ENCODE measurements around the gene CSMD2.

The CSMD2 gene

DNA sequence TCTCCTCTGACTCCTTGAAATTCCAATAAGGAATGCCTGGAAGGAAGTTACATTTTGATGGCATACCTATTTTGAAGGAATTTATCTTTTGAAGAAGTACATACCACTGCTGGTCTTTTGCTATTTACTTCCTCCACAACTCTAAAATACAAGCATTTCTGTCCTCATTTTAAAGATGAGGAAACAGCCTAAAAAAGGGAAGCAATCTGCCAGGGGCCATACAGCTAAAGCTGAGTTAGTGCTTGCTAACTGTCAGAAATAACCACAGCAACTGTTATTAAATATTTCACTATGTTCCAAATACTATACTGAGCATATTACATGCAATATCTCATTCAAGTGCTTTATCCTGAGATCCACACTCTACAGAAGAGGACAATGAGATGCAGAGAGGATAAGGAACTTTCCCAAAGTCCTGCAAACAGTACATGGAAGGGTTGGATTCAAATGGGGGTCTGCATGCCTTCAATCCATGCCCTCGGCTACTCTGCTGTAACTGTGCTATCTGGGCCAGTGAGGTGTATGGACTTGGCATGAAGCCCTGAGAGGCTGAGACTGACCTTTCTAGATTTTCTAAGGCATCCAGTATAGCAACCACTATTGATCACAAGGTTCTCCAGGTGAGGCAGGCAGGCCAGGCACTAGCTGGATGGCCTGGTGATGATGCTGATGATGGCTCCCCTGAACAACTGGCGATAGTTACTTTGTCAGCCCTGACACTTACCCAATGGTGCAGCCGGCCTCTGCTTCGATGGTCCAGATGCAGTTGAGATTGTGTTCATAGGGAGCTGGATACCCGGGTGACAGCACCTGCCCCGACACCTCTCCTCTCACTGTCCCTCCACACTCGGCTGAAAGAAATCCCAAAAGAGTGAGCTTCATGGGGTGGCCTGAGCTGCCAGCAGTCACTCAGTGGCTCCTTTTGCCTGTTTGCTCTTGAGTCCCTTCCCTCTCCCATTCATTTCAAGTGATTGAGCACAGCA, 472.5 kb downstream of the CSMD2 start:
- DNase-seq: no peak

- no peak for DNase-seq
These were observed 478.0 kb downstream of the CSMD2 start for GRCh38 chr1:33687000-33687399.

- no peak for DNase-seq
These were observed 478.5 kb downstream of the CSMD2 start for GRCh38 chr1:33686551-33686950.

DNA sequence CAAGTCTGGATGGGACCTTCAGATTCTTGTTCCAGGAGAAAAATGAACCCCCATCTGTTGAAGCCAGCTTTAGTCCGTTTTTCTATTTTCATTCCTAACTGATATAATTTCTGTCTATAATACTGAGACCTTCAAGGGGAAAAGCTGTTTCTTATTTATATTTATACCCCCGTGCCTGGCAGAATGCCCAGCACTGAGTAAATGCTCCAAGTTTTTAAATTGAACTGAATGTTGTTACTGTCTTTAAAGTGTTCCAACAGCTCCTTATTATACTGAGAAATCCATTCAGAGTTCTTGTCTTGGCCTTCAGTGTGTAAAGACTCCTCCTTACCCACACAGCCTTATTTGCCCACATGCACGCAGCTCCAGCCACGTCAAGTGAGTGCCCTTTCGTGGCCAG, 479.8 kb downstream of the CSMD2 start:
- DNase-seq: no peak

- no peak for DNase-seq
These were observed 480.4 kb downstream of the CSMD2 start for GRCh38 chr1:33684396-33685179.

- peak in 20 of 51 donors; percentile 1 to 58 (median 20) for DNase-seq
These were observed 481.1 kb downstream of the CSMD2 start for GRCh38 chr1:33683913-33684312.

GRCh38 chr1:33682371-33682770, 482.7 kb downstream of the CSMD2 start:
- no peak for DNase-seq

- DNase-seq: no peak
These were observed 484.7 kb downstream of the CSMD2 start for GRCh38 chr1:33680281-33680840.

GRCh38 chr1:33670567-33670966, 494.5 kb downstream of the CSMD2 start:
- DNase-seq: no peak

DNA sequence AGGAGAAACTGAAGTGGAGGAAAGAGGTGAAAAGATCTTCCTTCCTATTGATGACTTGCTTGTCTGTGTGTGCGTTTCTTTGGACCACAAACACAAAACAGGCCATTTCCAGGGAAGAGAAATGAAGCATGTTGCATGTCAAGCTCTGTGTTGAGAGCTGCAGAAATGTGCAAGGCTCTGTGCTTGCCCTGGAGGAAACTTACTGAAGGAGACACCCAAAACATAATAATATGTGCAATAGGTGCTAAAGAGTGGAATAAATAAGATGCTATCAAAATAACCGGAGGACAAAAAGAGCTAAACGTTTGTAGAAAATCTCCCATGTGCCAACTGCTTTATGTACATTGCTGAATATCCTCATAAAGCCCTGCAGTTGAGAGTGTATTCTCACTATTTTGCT, 496.3 kb downstream of the CSMD2 start:
- DNase-seq: no peak

GRCh38 chr1:33667386-33668282, 497.4 kb downstream of the CSMD2 start:
- DNase-seq: no peak

GRCh38 chr1:33666616-33667015, 498.4 kb downstream of the CSMD2 start:
- DNase-seq: no peak

DNA sequence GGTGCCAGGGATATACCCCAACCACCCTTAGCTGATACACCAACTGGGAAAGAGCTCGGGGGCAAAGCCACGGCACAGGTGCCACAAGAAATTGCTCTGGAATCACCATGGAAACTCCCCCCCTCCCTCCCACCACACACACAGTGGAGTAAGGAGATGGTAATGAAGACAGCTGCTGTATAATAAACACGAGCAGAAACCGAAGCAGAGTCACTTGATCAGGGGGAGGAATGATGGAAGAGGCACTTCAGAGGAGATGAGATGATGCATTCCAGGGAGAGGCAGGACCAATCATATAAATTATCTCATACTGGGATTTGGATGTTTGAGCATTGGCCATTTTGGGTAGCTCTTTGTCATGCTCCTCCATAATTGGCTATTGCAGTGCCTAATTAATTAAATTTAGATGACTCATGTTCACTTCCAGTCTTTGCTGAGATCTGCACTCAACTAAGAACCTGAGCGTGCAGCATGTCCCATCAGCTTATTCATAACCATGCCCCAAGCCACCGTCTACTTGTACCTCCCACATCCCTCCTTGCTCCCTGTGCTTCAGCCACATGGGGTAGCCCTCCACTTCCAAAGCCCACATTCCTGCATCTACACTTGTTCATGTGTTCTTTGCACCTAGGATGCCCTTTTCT, 503.1 kb downstream of the CSMD2 start:
- peak in 2 of 51 donors; percentile 51 to 63 for DNase-seq

DNA sequence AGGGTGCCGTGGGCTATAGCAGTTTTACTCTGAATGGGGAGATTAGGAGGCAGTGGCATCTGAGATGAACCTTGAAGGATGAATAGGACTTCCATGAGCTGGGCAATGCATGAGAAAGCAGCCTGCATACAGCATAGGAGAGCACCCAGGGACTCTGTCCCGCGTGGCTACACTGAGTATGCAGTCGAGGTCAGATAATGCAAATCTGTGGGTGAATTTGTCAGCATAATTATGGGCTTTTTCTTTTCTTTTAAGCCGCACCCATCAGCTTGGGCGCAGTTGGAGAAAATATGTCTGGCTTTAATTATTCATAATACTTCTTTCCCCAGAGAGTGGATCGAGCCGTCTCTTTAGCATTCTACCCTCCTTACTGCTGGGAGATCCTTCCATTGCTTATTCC, 504.1 kb downstream of the CSMD2 start:
- no peak for DNase-seq

DNA sequence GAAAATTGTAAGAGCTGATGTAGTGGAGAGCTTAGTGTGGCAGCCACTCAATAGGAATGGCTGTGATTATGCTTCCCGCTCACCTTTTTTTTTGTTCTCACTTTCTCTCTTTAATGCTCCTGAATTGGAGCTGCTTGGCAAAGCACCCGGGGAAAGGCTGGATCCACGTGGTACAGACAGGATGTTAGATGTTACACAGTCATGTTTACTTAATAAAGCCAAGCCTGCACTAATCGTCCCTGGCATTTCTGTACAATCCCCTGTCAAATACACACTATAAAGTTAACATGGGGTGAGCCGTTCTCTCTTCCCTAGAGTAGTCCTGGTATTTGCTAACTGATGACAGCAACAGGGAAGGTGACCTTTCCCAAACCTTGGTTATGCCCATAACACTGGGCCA, 504.8 kb downstream of the CSMD2 start:
- peak in 1 of 51 donors; percentile 13 for DNase-seq

DNA sequence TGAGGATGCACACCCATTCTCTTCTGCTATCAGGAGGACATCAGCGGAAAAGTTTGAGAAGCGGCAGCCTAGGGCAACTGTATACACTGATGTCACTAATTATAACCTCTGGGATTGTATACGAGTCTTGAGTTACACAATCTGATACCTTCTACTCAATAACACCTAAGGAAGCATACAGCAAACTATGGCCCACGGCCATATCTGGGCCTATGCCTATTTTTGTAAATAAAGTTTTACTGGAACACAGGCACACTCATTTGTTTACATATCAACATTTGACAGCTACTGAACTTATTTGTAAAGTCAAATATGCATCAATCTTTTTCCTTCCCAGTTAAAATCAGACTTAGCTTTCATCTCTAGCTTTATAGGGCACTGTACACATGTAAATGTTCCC, 505.4 kb downstream of the CSMD2 start:
- DNase-seq: no peak

- DNase-seq: no peak
These were observed 507.2 kb downstream of the CSMD2 start for GRCh38 chr1:33657833-33658232.

DNA sequence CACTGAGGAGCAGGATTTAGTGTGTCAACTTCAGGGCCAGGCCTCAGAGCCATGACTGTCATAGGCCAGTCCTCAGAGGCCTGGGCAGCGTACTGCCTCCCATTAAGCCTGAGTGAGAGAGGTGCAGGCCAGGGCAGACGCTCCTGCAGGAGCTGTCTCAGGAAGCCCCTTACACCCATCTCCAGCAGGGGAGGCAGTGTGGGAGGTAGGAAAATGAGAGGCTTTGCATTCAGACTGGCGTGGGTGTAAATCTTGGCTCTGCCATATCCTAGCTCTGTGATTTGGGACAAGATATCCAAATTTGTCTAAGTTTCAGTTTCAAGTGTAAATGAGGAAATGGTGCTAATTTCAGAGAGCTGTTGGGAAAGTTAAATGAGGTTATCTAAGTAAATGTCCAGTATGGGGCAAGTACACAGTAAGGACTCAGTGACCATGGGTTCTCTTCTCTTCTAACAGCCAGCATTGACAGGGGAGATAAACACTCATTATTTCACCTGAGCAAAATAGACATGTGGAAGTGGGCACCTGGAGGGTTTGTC, 508.5 kb downstream of the CSMD2 start:
- DNase-seq: no peak

GRCh38 chr1:33655496-33655895, 509.5 kb downstream of the CSMD2 start:
- peak in 1 of 51 donors; percentile 17 for DNase-seq

DNA sequence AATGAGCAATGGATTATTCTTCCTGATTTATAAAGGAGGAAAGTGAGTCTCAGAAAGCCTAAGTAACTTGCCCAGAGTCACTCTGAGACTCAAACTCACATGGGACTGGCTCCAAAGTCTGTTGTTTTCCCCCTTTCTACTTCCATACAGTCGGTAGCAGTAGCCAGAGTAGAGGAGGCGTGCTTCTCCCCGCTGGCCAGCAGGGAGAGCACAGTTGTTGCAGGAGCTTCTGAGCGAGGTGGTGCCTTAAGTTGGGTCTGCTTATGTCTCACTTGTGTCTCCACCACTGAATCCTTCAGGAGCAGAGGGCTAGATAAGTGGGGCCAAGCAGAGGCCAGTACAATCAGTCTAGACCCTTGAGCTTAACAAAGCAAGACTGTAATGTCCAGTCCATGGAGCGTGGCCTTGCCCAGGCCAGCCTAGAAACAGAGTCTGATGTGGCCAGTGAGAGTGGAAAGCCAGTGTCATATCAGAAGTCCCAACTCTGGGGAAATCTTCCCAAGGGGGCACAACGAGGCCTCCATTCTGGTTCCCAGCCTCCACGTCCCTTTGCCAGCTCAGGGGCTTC, 510.7 kb downstream of the CSMD2 start:
- no peak for DNase-seq

All from hypothalamus (tissue), 51 donors.